NCI-H1417 treated with DMSO at 0.1 percent for 48 hours (cell line): ENCODE results near the gene CRYGC.
"Not testable (repeated sequence)": the region's sequence is repeated elsewhere in the genome, so short reads cannot be mapped to it uniquely, and the experiment has no call there.

ENCODE experiments used
- DNase-seq: peaks from one replicate; lab custom pipeline; 2025; lab: John Stamatoyannopoulos, UW

CRYGC gene

GRCh38 chr2:208136716-208137094 lies 7.1 kb upstream of the CRYGC start:
- no peak for DNase-seq

GRCh38 chr2:208135794-208136715 lies 6.4 kb upstream of the CRYGC start:
- no peak for DNase-seq

- DNase-seq = no peak
Measured at GRCh38 chr2:208134928-208135586, 5.4 kb upstream of the CRYGC start.

- DNase-seq = no peak
Measured at GRCh38 chr2:208130712-208131110, 1.1 kb upstream of the CRYGC start.

- no peak for DNase-seq
Measured at GRCh38 chr2:208128136-208128535, 1.5 kb downstream of the CRYGC start.

GRCh38 chr2:208127090-208127489 lies 2.5 kb downstream of the CRYGC start:
- no peak for DNase-seq

- no peak for DNase-seq
Measured at GRCh38 chr2:208125251-208125650, 4.4 kb downstream of the CRYGC start.

GRCh38 chr2:208124013-208124715 lies 5.5 kb downstream of the CRYGC start, which contains the start of gene CRYGD:
CRYGD (minus strand) TSS chr2:208124524; CDS start chr2:208124473, 51 bp downstream.
- DNase-seq = not testable (repeated sequence)

GRCh38 chr2:208122248-208122647 lies 7.4 kb downstream of the CRYGC start:
- no peak for DNase-seq

GRCh38 chr2:208118918-208119317 lies 10.7 kb downstream of the CRYGC start:
- DNase-seq = no peak

GRCh38 chr2:208117390-208117789 lies 12.2 kb downstream of the CRYGC start:
- not testable (repeated sequence) for DNase-seq

GRCh38 chr2:208112969-208113368 lies 16.7 kb downstream of the CRYGC start:
- DNase-seq = no peak

GRCh38 chr2:208112273-208112745 lies 17.3 kb downstream of the CRYGC start:
- DNase-seq = not testable (repeated sequence)

GRCh38 chr2:208103616-208104015 lies 26.0 kb downstream of the CRYGC start:
- no peak for DNase-seq

GRCh38 chr2:208101716-208102631 lies 27.7 kb downstream of the CRYGC start:
- DNase-seq = no peak

- DNase-seq = no peak
Measured at GRCh38 chr2:208099682-208100470, 29.8 kb downstream of the CRYGC start.

GRCh38 chr2:208098701-208099100 lies 30.9 kb downstream of the CRYGC start:
- DNase-seq = not testable (repeated sequence)

- DNase-seq = no peak
Measured at GRCh38 chr2:208098267-208098666, 31.4 kb downstream of the CRYGC start.

- no peak for DNase-seq
Measured at GRCh38 chr2:208097801-208098200, 31.8 kb downstream of the CRYGC start.

- no peak for DNase-seq
Measured at GRCh38 chr2:208097313-208097712, 32.3 kb downstream of the CRYGC start.
